Renal cortical epithelial cell (primary cell): Measurements from ENCODE around the gene SLC44A3. TPM values are rescaled to one million over a fixed set of nuclear protein-coding genes. Genes with fewer than 3 reads are reported as not detected.

Experiments
- DNase-seq: peaks from one replicate; pipeline ENCODE4 v3.0.0-alpha.2; 2011; ENCODE audit warnings: low read depth
- total RNA-seq: library from RNA; depleted of rRNA; stranded (reverse); fragments of >200 nt; gene quantifications from 2 replicates; pipeline ENCODE4 v1.2.3, GENCODE V29; 2014

The SLC44A3 gene
- total RNA-seq, 1 donor from 2014 or later, result 54.5 TPM

DNA sequence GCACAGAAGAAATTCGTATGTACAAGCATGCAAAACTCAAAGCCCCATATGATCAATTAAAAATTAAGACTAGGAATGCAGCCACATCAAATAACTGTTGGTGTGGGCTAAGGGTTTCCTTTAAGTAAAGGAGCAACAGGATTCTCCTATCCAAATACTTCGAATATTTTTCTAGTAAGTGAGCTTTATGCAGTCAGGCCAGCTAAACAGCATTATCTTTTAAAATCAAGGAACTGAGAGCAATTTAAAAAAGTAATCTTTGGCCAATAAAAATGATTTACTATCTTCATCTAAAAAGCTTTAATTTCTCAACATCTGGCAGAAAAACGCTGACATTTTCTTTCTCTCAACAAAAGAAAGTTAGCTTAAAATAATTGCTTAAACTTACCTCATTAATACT is 87.0 kb downstream of the SLC44A3 start:
- no peak for DNase-seq

GRCh38 chr1:94908190-94908589 is 88.0 kb downstream of the SLC44A3 start:
- DNase-seq, result no peak

- no peak for DNase-seq
These were observed 88.8 kb downstream of the SLC44A3 start for GRCh38 chr1:94908965-94909364.

- no peak for DNase-seq
These were observed 89.3 kb downstream of the SLC44A3 start for GRCh38 chr1:94909486-94909885.

DNA sequence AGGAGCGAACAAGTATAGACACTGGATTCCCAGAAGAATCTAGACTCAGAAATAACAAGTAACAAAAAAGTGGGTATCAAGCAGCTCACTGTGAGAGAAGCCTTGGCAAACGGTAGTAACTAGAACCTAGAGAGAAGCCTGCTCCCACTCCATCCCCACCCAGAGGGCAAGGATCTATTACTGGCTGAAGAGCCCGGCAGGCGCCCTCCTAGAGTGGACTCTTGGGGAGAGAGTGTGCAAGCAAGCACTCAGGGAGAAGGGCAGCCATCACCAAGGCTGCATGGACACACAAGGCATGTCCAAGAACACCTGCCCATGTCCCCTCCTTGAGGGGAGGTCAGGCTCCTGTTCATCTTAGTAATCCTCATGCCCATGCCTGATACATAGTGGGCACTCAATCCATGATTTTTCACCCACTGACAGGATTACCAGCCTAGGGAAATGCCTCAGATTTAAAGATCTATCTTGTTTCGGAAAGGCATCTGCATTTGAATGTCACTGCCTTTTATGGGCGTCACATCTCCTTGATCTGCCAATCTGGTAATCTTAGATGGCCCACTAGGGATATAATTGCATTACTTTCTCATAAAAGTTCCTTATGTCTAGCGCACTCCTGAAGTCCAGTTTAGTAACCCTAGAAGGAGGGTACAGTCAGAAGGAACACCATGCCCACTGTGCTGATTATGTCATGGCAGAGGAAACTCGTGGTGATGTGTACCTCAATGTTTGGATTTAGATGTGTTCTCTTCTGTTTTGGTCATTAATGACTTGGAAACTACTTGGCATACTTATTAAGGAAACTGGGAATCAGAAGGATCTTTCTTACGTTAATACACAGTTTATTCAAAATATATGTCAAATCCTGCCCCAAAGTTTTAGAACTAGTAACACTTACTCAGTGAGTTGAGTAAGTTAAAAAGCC is 92.4 kb downstream of the SLC44A3 start:
- no peak for DNase-seq

DNA sequence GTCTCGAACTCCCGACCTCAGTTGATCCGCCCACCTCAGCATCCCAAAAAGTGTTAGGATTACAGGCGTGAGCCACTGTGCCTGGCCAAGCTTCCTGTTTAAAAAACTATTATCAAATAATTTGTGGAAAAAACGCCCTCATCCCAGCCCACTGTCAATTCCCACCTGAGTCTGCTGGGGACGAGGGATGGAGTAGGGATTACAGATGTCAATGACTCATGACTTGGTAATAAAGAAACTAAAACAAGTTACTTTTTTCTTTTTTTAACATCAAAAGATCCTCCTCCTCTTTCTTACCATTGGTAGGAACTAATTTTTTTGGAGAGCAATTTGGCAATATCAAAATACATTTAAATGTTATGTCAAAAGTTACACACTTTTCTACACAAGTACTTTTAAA is 97.1 kb downstream of the SLC44A3 start:
- DNase-seq, result no peak

- no peak for DNase-seq
These were observed 99.3 kb downstream of the SLC44A3 start for GRCh38 chr1:94919241-94920030.

DNA sequence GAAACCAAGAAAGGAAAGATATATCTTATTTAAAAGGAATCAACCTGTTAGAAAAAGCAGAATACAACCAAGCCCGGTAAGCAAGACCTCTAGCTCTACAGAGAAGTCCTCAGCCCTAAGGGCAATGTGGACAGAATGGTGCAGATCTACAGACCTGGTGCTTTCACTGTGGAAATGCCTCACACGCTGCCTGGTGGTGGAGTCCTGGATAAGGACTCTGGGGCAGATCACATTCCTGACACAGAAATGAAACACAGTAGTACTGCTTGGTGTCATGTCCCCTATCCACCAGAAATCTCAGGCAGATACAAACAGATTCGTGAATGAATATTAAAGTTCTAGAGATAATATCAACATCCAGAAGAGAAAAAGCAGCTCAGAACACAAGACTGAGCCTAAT is 99.9 kb downstream of the SLC44A3 start:
- no peak for DNase-seq

GRCh38 chr1:94921977-94922376 is 101.8 kb downstream of the SLC44A3 start:
- no peak for DNase-seq

GRCh38 chr1:94922761-94923331 is 102.7 kb downstream of the SLC44A3 start:
- peak; percentile 88 for DNase-seq

GRCh38 chr1:94925004-94925403 is 104.8 kb downstream of the SLC44A3 start:
- peak; percentile 55 for DNase-seq

GRCh38 chr1:94925561-94926125 is 105.5 kb downstream of the SLC44A3 start:
- DNase-seq, result peak; percentile 89

DNA sequence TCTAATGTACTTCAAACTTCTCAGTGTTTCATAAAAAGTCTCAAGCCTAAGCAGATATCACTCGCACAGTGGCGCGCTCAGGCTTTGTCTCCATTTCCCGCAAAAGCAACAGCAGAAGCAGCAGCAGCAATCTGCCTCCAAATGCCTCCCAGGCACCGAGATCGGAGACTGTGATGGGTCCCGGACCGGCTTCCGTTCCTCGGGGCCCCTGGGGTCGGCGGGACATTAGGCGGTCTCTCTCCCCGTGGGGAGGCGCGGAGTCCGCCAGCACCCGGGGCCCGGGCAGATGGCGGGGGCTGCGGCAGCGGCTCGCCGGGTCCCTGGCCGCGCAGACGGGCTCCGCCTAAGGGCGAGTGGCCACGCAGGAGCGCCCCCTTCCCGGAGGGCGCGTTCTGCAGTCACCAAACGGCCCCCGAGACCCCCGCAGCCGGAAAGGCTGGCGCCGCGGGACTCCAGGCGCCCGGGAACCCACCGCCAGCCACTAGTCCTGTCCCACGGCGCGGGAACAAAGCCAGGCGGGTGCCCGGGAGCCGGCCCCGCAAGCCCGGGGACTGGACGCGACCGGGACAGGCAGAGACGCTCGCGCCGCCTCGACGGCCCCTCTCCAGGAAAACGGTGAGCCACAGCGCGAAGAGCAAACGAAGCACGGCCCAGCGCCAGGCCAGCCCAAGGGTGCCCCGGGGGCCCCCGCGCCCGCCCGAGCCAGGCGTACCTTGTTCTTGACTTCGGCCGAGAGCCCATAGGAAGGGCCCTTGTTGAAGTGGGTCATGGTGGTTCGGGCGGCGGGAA is 106.2 kb downstream of the SLC44A3 start:
- DNase-seq, result no peak

DNA sequence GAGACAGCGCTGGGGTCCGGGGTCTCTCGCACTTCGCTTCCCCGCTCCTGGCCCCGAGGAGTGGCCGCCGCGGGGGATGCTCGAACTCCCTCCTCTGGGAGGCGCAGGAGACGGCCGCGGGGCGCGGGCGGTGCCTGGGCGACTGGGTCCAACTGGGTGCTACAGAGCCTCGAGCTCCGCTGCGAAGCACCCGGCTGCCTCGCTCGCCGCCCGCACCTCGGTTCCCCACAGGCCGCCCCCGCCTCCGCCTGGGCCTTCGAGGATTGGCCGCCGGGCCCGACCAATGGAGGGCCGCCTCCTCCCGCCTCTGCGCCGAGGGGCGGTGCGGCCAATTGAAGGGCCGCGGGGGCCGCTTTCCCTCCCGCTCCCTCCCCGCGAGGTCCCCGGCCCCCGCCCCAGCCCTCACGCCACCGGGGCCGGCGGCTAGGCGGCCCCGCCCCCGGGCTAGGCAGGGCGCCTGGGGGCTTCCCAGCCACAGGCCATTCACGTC is 106.8 kb downstream of the SLC44A3 start, which contains the start of gene CNN3:
CNN3 (minus strand) TSS at position 196 of the 490 bp plus-strand sequence. CDS start 216 bp downstream, outside the sequence.
- DNase-seq, result peak; percentile 73

DNA sequence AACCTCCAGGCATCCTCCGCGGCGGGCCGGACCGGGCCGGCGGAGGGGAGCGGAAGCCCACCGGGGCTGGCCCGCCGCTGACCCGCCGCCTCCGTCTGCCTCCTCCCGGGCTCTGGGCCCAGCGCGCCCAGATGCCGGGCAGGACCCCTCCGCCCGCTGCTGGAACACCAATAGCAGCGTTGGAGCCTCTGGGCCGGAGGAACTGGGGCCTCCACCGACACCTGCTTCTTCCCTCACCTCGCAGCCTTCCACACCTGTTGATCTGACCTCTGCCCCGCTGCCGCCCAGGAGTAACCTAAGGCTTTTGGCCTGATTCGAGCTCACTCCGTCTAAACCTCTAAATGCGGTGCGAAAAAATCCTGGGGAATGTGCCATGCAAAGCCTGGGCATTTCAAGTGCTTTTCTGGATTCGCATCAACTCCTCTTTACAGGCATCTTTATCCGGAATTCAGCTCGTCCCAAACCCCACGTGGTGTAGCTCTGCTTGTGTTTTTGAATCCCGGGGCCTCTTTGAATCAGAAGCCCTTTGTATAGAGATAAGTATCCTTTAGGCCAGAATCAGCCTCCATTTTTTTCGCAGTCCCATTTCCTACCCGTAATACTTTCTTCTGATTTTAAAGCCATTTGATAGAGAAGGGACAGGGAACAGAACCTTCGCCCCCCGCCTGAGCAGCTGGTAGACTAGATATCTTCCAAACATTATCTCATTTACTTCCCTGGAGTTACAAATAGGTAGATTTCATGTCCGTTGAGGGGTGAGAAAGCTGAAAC is 107.4 kb downstream of the SLC44A3 start:
- peak; percentile 54 for DNase-seq

DNA sequence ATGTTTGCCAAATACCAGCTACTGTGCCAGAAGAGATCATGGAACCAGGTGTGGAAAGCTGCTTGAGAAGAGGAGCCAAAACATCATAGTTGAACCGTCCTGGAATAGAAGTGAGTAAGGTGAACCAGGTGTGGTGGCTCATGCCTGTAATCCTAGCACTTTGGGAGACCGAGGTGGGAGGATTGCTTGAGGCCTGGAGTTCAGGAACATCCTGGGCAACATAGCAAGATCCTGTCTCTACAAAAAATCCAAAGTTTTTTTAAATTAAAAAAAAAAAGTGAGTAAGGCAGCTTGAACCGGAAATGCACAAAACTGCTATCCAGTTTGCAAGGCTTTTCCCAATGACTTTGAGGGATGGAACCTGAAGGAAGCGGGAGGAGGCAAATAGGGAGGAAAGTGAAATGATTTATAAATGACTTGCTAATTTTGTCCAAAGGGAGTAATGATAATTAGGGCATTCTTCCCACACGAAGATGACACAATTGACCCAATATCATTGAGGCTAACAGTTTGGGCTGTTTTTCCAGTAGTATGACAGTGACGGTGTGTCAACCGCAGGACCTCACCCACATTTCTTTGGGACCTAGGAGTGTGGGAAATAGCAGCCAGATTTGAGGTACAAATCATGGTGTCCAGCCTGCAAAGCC is 108.3 kb downstream of the SLC44A3 start:
- no peak for DNase-seq

- DNase-seq, result peak; percentile 43
These were observed 109.4 kb downstream of the SLC44A3 start for GRCh38 chr1:94929351-94930217.

GRCh38 chr1:94931254-94931841 is 111.2 kb downstream of the SLC44A3 start:
- DNase-seq, result no peak
